Measurements from ENCODE around the gene SLC35A4. TPM values are rescaled to one million over a fixed set of nuclear protein-coding genes. Genes with fewer than 3 reads are reported as not detected.

Gene SLC35A4
- total and polyA plus RNA-seq, 2 of the 13 experiments (the other 11 are each of a cell fraction or from before 2014, with no cell fraction given): 0.71 to 4.0 TPM

DNA sequence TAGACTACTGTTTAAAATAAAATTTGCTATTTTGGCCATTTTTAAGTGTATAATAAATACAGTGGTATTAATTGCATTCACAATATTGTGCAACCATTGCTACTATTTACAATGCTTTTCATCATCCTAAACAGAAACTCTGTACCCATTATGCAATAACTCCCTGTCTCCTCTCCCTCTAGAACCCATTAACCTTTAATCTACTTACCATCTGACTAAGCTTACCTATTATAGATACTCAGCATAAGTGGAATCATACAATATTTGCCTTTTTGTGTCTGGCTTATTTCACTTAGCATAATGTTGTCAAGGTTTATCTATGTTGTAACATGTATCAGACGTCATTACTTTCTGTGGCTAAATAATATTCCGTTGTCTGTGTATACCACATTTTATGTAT lies 42.4 kb downstream of the SLC35A4 start (continued):
- TF ChIP-seq, protein P1, sequence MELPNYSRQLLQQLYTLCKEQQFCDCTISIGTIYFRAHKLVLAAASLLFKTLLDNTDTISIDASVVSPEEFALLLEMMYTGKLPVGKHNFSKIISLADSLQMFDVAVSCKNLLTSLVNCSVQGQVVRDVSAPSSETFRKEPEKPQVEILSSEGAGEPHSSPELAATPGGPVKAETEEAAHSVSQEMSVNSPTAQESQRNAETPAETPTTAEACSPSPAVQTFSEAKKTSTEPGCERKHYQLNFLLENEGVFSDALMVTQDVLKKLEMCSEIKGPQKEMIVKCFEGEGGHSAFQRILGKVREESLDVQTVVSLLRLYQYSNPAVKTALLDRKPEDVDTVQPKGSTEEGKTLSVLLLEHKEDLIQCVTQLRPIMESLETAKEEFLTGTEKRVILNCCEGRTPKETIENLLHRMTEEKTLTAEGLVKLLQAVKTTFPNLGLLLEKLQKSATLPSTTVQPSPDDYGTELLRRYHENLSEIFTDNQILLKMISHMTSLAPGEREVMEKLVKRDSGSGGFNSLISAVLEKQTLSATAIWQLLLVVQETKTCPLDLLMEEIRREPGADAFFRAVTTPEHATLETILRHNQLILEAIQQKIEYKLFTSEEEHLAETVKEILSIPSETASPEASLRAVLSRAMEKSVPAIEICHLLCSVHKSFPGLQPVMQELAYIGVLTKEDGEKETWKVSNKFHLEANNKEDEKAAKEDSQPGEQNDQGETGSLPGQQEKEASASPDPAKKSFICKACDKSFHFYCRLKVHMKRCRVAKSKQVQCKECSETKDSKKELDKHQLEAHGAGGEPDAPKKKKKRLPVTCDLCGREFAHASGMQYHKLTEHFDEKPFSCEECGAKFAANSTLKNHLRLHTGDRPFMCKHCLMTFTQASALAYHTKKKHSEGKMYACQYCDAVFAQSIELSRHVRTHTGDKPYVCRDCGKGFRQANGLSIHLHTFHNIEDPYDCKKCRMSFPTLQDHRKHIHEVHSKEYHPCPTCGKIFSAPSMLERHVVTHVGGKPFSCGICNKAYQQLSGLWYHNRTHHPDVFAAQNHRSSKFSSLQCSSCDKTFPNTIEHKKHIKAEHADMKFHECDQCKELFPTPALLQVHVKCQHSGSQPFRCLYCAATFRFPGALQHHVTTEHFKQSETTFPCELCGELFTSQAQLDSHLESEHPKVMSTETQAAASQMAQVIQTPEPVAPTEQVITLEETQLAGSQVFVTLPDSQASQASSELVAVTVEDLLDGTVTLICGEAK (IDR thresholded peaks at IDR 0.05): no peak
- TF ChIP-seq, protein P1 (CRISPR knock-in tag; IDR thresholded peaks at IDR 0.05): no peak
- TF ChIP-seq ZNF280D (CRISPR knock-in tag; IDR thresholded peaks at IDR 0.05) (0 out of 2 replicates have a peak, but pooled peaks have one; percentile 42), SMAD1 (CRISPR knock-in tag; IDR thresholded peaks at IDR 0.05; ENCODE audit: borderline replicate concordance, low read depth) (no peak), IKZF4 (CRISPR knock-in tag; IDR thresholded peaks at IDR 0.05; ENCODE audit: borderline replicate concordance, low read depth, not compliant biosample characterization) (no peak), ZNF326 (CRISPR knock-in tag; IDR thresholded peaks at IDR 0.05; ENCODE audit: borderline replicate concordance) (no peak), RELA (CRISPR knock-in tag; IDR thresholded peaks at IDR 0.05) (no peak), ZNF17 (CRISPR knock-in tag; IDR thresholded peaks at IDR 0.05) (no peak), FOXA1 (IDR thresholded peaks at IDR 0.05) (peak; percentile 58; the same call in 1 of the 2 replicates), FOXA1 (CRISPR knock-in tag; IDR thresholded peaks at IDR 0.05) (peak; percentile 86), ZNF280B (CRISPR knock-in tag; IDR thresholded peaks at IDR 0.05; ENCODE audit: borderline replicate concordance) (no peak), ZBTB8A (CRISPR knock-in tag; IDR thresholded peaks at IDR 0.05; ENCODE audit: borderline replicate concordance, low read depth) (no peak), SYNCRIP (IDR thresholded peaks at IDR 0.05; ENCODE audit: insufficient read depth, low read depth, low read length) (no peak), ZNF274 (CRISPR knock-in tag; IDR thresholded peaks at IDR 0.05) (no peak), PHF5A (CRISPR knock-in tag; IDR thresholded peaks at IDR 0.05; ENCODE audit: low read depth, unreplicated experiment) (peak; percentile 45)

Data from HepG2 (cell line).